ENCODE results near the gene EPS8L3. TPM values are rescaled to one million over a fixed set of nuclear protein-coding genes. Genes with fewer than 3 reads are reported as not detected.

The EPS8L3 gene
- total RNA-seq, 1 experiment from 2014 or later: 0.96 TPM

DNA sequence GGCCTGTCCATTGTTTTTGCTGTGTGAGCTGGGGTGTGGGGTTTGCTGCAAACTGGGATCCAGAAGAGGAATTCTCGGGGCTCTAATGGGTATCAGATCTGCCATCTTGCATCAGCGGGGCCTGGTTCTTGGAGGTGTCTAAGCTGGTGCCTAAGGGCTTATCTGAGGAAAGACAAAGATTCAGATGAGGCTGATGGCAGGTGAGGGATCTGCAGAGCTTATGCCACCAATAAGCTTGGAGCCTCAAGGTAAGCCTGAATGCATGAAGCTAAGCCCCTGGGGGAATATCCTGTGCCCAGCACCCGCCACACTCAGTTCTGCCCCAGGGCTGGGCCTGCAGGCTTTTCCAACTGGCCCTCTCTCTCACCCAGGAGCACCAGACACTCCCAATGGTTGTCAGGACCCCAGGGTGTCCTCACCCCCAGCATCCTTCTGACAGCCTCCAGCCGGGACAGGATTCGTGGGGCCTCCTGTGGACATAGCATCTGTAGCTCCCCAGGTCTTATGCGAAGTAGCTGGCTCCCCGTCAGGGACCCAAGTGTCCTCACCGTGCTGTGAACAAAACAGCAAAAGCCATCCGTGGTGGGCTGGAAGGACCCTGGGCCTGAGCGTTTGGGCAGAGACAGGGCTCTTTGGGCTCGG is 13.4 kb downstream of the EPS8L3 start:
- no peak overlapping the region for H3K27ac ChIP-seq (ENCODE audit: low read depth, low read length)
- no peaks in the 10 kb centered on the region for H3K36me3 ChIP-seq (ENCODE audit: control insufficient read depth in 1 of 2, insufficient read depth in 2 of 2, low read length in 2 of 2)
- no peak overlapping the region for H3K4me2 ChIP-seq (ENCODE audit: low read length)
- H3K79me2 ChIP-seq (ENCODE audit: insufficient read depth, low read length): no peaks in the 10 kb centered on the region
- no peak overlapping the region for H2AFZ ChIP-seq (ENCODE audit: low read depth, low read length, poor library complexity, severe bottlenecking)
- no peak for TF ChIP-seq CEBPB (IDR thresholded peaks at IDR 0.05; ENCODE audit: low read depth)
- TF ChIP-seq, protein P1, sequence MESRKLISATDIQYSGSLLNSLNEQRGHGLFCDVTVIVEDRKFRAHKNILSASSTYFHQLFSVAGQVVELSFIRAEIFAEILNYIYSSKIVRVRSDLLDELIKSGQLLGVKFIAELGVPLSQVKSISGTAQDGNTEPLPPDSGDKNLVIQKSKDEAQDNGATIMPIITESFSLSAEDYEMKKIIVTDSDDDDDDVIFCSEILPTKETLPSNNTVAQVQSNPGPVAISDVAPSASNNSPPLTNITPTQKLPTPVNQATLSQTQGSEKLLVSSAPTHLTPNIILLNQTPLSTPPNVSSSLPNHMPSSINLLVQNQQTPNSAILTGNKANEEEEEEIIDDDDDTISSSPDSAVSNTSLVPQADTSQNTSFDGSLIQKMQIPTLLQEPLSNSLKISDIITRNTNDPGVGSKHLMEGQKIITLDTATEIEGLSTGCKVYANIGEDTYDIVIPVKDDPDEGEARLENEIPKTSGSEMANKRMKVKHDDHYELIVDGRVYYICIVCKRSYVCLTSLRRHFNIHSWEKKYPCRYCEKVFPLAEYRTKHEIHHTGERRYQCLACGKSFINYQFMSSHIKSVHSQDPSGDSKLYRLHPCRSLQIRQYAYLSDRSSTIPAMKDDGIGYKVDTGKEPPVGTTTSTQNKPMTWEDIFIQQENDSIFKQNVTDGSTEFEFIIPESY (IDR thresholded peaks at IDR 0.05; ENCODE audit: extremely low read depth, insufficient replicate concordance, low read length): no peak
- TF ChIP-seq TCF7L2 (IDR thresholded peaks at IDR 0.05; ENCODE audit: borderline replicate concordance, extremely low read depth, insufficient read depth, insufficient read length): no peak
- no peak for TF ChIP-seq SRF (IDR thresholded peaks at IDR 0.05; ENCODE audit: low read depth)
- no peak for TF ChIP-seq FOSL1 (IDR thresholded peaks at IDR 0.05; ENCODE audit: low read depth)
- TF ChIP-seq, protein P2, sequence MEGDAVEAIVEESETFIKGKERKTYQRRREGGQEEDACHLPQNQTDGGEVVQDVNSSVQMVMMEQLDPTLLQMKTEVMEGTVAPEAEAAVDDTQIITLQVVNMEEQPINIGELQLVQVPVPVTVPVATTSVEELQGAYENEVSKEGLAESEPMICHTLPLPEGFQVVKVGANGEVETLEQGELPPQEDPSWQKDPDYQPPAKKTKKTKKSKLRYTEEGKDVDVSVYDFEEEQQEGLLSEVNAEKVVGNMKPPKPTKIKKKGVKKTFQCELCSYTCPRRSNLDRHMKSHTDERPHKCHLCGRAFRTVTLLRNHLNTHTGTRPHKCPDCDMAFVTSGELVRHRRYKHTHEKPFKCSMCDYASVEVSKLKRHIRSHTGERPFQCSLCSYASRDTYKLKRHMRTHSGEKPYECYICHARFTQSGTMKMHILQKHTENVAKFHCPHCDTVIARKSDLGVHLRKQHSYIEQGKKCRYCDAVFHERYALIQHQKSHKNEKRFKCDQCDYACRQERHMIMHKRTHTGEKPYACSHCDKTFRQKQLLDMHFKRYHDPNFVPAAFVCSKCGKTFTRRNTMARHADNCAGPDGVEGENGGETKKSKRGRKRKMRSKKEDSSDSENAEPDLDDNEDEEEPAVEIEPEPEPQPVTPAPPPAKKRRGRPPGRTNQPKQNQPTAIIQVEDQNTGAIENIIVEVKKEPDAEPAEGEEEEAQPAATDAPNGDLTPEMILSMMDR (IDR thresholded peaks at IDR 0.05 in 2 of 3, conservative IDR thresholded peaks at IDR 0.05 in 1 of 3; ENCODE audit: borderline replicate concordance in 1 of 3, insufficient read depth in 1 of 3, low read depth in 2 of 3, low read length in 2 of 3): no peak
- TF ChIP-seq POLR2AphosphoS5 (IDR thresholded peaks at IDR 0.05; ENCODE audit: low read depth, low read length): no peak
- TF ChIP-seq YY1 (IDR thresholded peaks at IDR 0.05; ENCODE audit: extremely low read depth, insufficient replicate concordance, low read depth, low read length): no peak
- TF ChIP-seq, protein P3, sequence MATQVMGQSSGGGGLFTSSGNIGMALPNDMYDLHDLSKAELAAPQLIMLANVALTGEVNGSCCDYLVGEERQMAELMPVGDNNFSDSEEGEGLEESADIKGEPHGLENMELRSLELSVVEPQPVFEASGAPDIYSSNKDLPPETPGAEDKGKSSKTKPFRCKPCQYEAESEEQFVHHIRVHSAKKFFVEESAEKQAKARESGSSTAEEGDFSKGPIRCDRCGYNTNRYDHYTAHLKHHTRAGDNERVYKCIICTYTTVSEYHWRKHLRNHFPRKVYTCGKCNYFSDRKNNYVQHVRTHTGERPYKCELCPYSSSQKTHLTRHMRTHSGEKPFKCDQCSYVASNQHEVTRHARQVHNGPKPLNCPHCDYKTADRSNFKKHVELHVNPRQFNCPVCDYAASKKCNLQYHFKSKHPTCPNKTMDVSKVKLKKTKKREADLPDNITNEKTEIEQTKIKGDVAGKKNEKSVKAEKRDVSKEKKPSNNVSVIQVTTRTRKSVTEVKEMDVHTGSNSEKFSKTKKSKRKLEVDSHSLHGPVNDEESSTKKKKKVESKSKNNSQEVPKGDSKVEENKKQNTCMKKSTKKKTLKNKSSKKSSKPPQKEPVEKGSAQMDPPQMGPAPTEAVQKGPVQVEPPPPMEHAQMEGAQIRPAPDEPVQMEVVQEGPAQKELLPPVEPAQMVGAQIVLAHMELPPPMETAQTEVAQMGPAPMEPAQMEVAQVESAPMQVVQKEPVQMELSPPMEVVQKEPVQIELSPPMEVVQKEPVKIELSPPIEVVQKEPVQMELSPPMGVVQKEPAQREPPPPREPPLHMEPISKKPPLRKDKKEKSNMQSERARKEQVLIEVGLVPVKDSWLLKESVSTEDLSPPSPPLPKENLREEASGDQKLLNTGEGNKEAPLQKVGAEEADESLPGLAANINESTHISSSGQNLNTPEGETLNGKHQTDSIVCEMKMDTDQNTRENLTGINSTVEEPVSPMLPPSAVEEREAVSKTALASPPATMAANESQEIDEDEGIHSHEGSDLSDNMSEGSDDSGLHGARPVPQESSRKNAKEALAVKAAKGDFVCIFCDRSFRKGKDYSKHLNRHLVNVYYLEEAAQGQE (IDR thresholded peaks at IDR 0.05; ENCODE audit: low read depth): no peak
- TF ChIP-seq RAD21 (IDR thresholded peaks at IDR 0.05; ENCODE audit: low read depth): no peak
- no peak for TF ChIP-seq JUND (IDR thresholded peaks at IDR 0.05)
- ATAC-seq: no peak
- no peaks in the 10 kb centered on the region for H3K9me3 ChIP-seq (ENCODE audit: control insufficient read depth in 1 of 2, insufficient read depth in 1 of 2, low read depth in 1 of 2, low read length in 2 of 2)
- BruUV-seq (replicated peaks): no TSS peak
- H3K4me3 ChIP-seq (replicated peaks in 1 of 2; ENCODE audit: low read depth in 1 of 2, low read length in 2 of 2): no peak overlapping the region
- ChIA-PET CTCF (interaction anchor here (0.8 to 1.1 kb wide), 2 partner anchors 110 to 120 kb away, joined by 3 to 7 read pairs; no protein-coding TSS in a partner anchor), POLR2A (no interaction called here), RAD21 (ENCODE audit: low non-redundant PET in 1 of 2, low total read pairs in 2 of 2, uncharacterized antibody in 2 of 2, unreplicated experiment in 2 of 2) (no interaction called here)
- no peaks in the 10 kb centered on the region for H3K4me1 ChIP-seq (ENCODE audit: control insufficient read depth in 1 of 2, insufficient read depth in 2 of 2, low read length in 2 of 2)
- H3K9me2 ChIP-seq (ENCODE audit: insufficient read depth): no peaks in the 10 kb centered on the region
- no peak for DNase-seq (ENCODE audit: low read depth, low spot score)
- intact Hi-C loops (cut with micrococcal nuclease): no loop called here
- no peaks in the 10 kb centered on the region for H3K27me3 ChIP-seq (ENCODE audit: insufficient read depth, low read length)
- H4K20me1 ChIP-seq (ENCODE audit: insufficient read depth): no peaks in the 10 kb centered on the region
- no peak overlapping the region for H3K9ac ChIP-seq (ENCODE audit: low read length)

Measured in HCT116 (cell line).